Measurements from ENCODE around the gene TMEM255B. TPM values are rescaled to one million over a fixed set of nuclear protein-coding genes. Genes with fewer than 3 reads are reported as not detected.
"Not testable (repeated sequence)": the region's sequence is repeated elsewhere in the genome, so short reads cannot be mapped to it uniquely, and the experiment has no call there.

The TMEM255B gene
- total RNA-seq, result 1 to 10 TPM; 1.8 to 1.9 TPM

GRCh38 chr13:113758651-113759524, at the start of gene TMEM255B:
TMEM255B (plus strand) TSS chr13:113759226; CDS start chr13:113759270, 44 bp downstream.
- Mint-ChIP-seq H3K4me3 (peak within 1 kb of the TSS; percentile 73), H3K4me1 (ENCODE audit: low read depth) (peaks cover 18% of the 10 kb centered on the region), H3K27ac (no peak within 1 kb of the TSS)

GRCh38 chr13:113722921-113723320, 36.1 kb upstream of the TMEM255B start:
- peaks cover 12% of the 10 kb centered on the region for H3K4me1 Mint-ChIP-seq (ENCODE audit: low read depth)
- ATAC-seq, result no peak
- H3K27me3 Mint-ChIP-seq (ENCODE audit: low read depth), result no peaks in the 10 kb centered on the region
- ChIA-PET POLR2A (no interaction called here), CTCF (no interaction called here)
- H3K36me3 Mint-ChIP-seq (ENCODE audit: low read depth), result no peaks in the 10 kb centered on the region
- DNase-seq, result no peak
- no peaks in the 10 kb centered on the region for H3K9me3 Mint-ChIP-seq (ENCODE audit: insufficient read depth)
- H3K27ac Mint-ChIP-seq, result no peak overlapping the region
- no peak overlapping the region for H3K4me3 Mint-ChIP-seq

More at GRCh38 chr13:113758651-113759524, at the start of gene TMEM255B:
- ChIA-PET CTCF (interaction anchor here (0.8 kb wide), 1 partner anchor 17 kb away, joined by 4 read pairs; no protein-coding TSS in a partner anchor), POLR2A (no interaction called here)
- ATAC-seq, result peak; percentile 98
- H3K36me3 Mint-ChIP-seq (ENCODE audit: low read depth), result no peaks in the 10 kb centered on the region
- DNase-seq, result peak; percentile 79
- H3K27me3 Mint-ChIP-seq (ENCODE audit: low read depth), result peaks cover 45% of the 10 kb centered on the region
- H3K9me3 Mint-ChIP-seq (ENCODE audit: insufficient read depth), result no peaks in the 10 kb centered on the region

GRCh38 chr13:113723410-113724015, 35.5 kb upstream of the TMEM255B start:
- DNase-seq, result no peak
- Mint-ChIP-seq H3K36me3 (ENCODE audit: low read depth) (no peaks in the 10 kb centered on the region), H3K4me3 (no peak overlapping the region), H3K4me1 (ENCODE audit: low read depth) (peaks cover 12% of the 10 kb centered on the region), H3K27ac (no peak overlapping the region), H3K9me3 (ENCODE audit: insufficient read depth) (no peaks in the 10 kb centered on the region), H3K27me3 (ENCODE audit: low read depth) (no peaks in the 10 kb centered on the region)
- POLR2A ChIA-PET, result no interaction called here
- ATAC-seq, result no peak
- CTCF ChIA-PET, result no interaction called here

- Mint-ChIP-seq H3K9me3 (ENCODE audit: insufficient read depth) (no peaks in the 10 kb centered on the region), H3K36me3 (ENCODE audit: low read depth) (no peaks in the 10 kb centered on the region), H3K27me3 (ENCODE audit: low read depth) (no peaks in the 10 kb centered on the region), H3K27ac (peak overlapping the region; percentile 84), H3K4me1 (ENCODE audit: low read depth) (peaks cover 12% of the 10 kb centered on the region), H3K4me3 (peak overlapping the region; percentile 74)
- ChIA-PET CTCF (interaction anchor here (0.7 to 1.1 kb wide), 3 partner anchors 61 to 387 kb away, joined by 3 read pairs; no protein-coding TSS in a partner anchor), POLR2A (interaction anchor here (0.6 kb wide), 1 partner anchor 59 kb away, joined by 3 read pairs; no protein-coding TSS in a partner anchor)
- ATAC-seq (no peak), DNase-seq (no peak)
Observed at GRCh38 chr13:113724016-113724758, 34.8 kb upstream of the TMEM255B start.

GRCh38 chr13:113724780-113725315, 34.2 kb upstream of the TMEM255B start:
- ChIA-PET CTCF (interaction anchor here (0.7 to 1.1 kb wide), 3 partner anchors 61 to 386 kb away, joined by 3 read pairs; no protein-coding TSS in a partner anchor), POLR2A (interaction anchor here (0.6 kb wide), 1 partner anchor 60 kb away, joined by 3 read pairs; no protein-coding TSS in a partner anchor)
- Mint-ChIP-seq H3K4me3 (peak overlapping the region; percentile 74), H3K36me3 (ENCODE audit: low read depth) (no peaks in the 10 kb centered on the region), H3K27me3 (ENCODE audit: low read depth) (peaks cover 3% of the 10 kb centered on the region), H3K4me1 (ENCODE audit: low read depth) (peaks cover 12% of the 10 kb centered on the region), H3K27ac (peak overlapping the region; percentile 84), H3K9me3 (ENCODE audit: insufficient read depth) (no peaks in the 10 kb centered on the region)
- ATAC-seq (peak; percentile 94), DNase-seq (peak; percentile 86)

- CTCF ChIA-PET; ATAC-seq; POLR2A ChIA-PET; H3K9me3 Mint-ChIP-seq (ENCODE audit: insufficient read depth); H3K27me3 Mint-ChIP-seq (ENCODE audit: low read depth); H3K36me3 Mint-ChIP-seq (ENCODE audit: low read depth): not testable (repeated sequence)
- DNase-seq, result peak; percentile 70
- peaks cover 12% of the 10 kb centered on the region for H3K4me1 Mint-ChIP-seq (ENCODE audit: low read depth)
- peak overlapping the region; percentile 74 for H3K4me3 Mint-ChIP-seq
- peak overlapping the region; percentile 84 for H3K27ac Mint-ChIP-seq
Observed at GRCh38 chr13:113725329-113726105, 33.5 kb upstream of the TMEM255B start.

GRCh38 chr13:113726106-113726821, 32.8 kb upstream of the TMEM255B start:
- not testable (repeated sequence) for ATAC-seq

GRCh38 chr13:113726961-113727411, 32.0 kb upstream of the TMEM255B start:
- Mint-ChIP-seq H3K4me3 (peak overlapping the region; percentile 36), H3K36me3 (ENCODE audit: low read depth) (no peaks in the 10 kb centered on the region), H3K27ac (peak overlapping the region; percentile 55), H3K9me3 (ENCODE audit: insufficient read depth) (no peaks in the 10 kb centered on the region), H3K4me1 (ENCODE audit: low read depth) (peaks cover 12% of the 10 kb centered on the region), H3K27me3 (ENCODE audit: low read depth) (peaks cover 3% of the 10 kb centered on the region)
- POLR2A ChIA-PET, result no interaction called here
- ATAC-seq (no peak), DNase-seq (no peak)
- CTCF ChIA-PET, result no interaction called here

More at GRCh38 chr13:113726106-113726821, 32.8 kb upstream of the TMEM255B start:
- H3K9me3 Mint-ChIP-seq (ENCODE audit: insufficient read depth); POLR2A ChIA-PET; CTCF ChIA-PET; H3K27me3 Mint-ChIP-seq (ENCODE audit: low read depth); H3K36me3 Mint-ChIP-seq (ENCODE audit: low read depth): not testable (repeated sequence)
- Mint-ChIP-seq H3K27ac (peak overlapping the region; percentile 55), H3K4me1 (ENCODE audit: low read depth) (peaks cover 12% of the 10 kb centered on the region), H3K4me3 (peak overlapping the region; percentile 56)
- DNase-seq, result peak; percentile 38

GRCh38 chr13:113728571-113729054, 30.4 kb upstream of the TMEM255B start:
- no peak for ATAC-seq
- DNase-seq, result no peak
- no peaks in the 10 kb centered on the region for H3K36me3 Mint-ChIP-seq (ENCODE audit: low read depth)
- no peaks in the 10 kb centered on the region for H3K9me3 Mint-ChIP-seq (ENCODE audit: insufficient read depth)
- H3K4me3 Mint-ChIP-seq, result no peak overlapping the region
- POLR2A ChIA-PET, result no interaction called here
- CTCF ChIA-PET, result no interaction called here
- H3K27ac Mint-ChIP-seq, result no peak overlapping the region
- peaks cover 12% of the 10 kb centered on the region for H3K4me1 Mint-ChIP-seq (ENCODE audit: low read depth)
- H3K27me3 Mint-ChIP-seq (ENCODE audit: low read depth), result peaks cover 3% of the 10 kb centered on the region

- no peak for ATAC-seq
- POLR2A ChIA-PET, result no interaction called here
- Mint-ChIP-seq H3K27ac (no peak overlapping the region), H3K4me1 (ENCODE audit: low read depth) (peaks cover 5% of the 10 kb centered on the region), H3K9me3 (ENCODE audit: insufficient read depth) (no peaks in the 10 kb centered on the region), H3K36me3 (ENCODE audit: low read depth) (no peaks in the 10 kb centered on the region), H3K4me3 (no peak overlapping the region), H3K27me3 (ENCODE audit: low read depth) (peaks cover 3% of the 10 kb centered on the region)
- CTCF ChIA-PET, result no interaction called here
- DNase-seq, result no peak
Observed at GRCh38 chr13:113729187-113730019, 29.6 kb upstream of the TMEM255B start.
